Fibroblast of lung (primary cell): ENCODE results near the gene CCDC120. TPM values are rescaled to one million over a fixed set of nuclear protein-coding genes. Genes with fewer than 3 reads are reported as not detected.

Experiments
- DNase-seq, 2 donors: peaks; one replicate each; pipeline versions ENCODE4 v3.0.0 to v3.0.0-alpha.2; 2010; ENCODE audit warnings: low read depth in 2 of 2
- H2AFZ ChIP-seq: 2 replicates; pipeline ENCODE4 v1.5.1; 2012; ENCODE audit warnings: low read length, control low read depth, inconsistent platforms
- H3K27ac ChIP-seq: 2 replicates; pipeline ENCODE4 v1.5.1; 2011; ENCODE audit warnings: low read length, control low read depth; ENCODE audit not compliant: insufficient read depth
- H3K27me3 ChIP-seq: 2 replicates; pipeline ENCODE4 v1.5.1; 2011; ENCODE audit warnings: mild to moderate bottlenecking, low read length; ENCODE audit not compliant: control insufficient read depth, insufficient read depth
- H3K36me3 ChIP-seq: 2 replicates; pipeline ENCODE4 v1.5.1; 2011; ENCODE audit warnings: low read length; ENCODE audit not compliant: control insufficient read depth, insufficient read depth
- H3K4me1 ChIP-seq: 2 replicates; pipeline ENCODE4 v1.5.1; 2011; ENCODE audit warnings: low read length; ENCODE audit not compliant: control insufficient read depth, insufficient read depth; ENCODE audit errors: extremely low read depth
- H3K4me2 ChIP-seq: 2 replicates; pipeline ENCODE4 v1.5.1; 2011; ENCODE audit warnings: low read length, control low read depth; ENCODE audit not compliant: insufficient read depth; ENCODE audit errors: extremely low read depth
- H3K4me3 ChIP-seq, 4 experiments: fragments of 200-600 bp in 1 of 4; sonication (generic) in 1 of 4; replicated peaks in 1 of 4; 2 replicates each; pipeline ENCODE4 v1.5.1; 2011 to 2016; ENCODE audit warnings: low read length in 4 of 4, low read depth in 3 of 4, mild to moderate bottlenecking in 3 of 4, control low read depth in 2 of 4, inconsistent platforms in 1 of 4, mixed read lengths in 1 of 4; ENCODE audit not compliant: insufficient read depth in 1 of 4; ENCODE audit errors: control extremely low read depth in 1 of 4
- H3K79me2 ChIP-seq: 2 replicates; pipeline ENCODE4 v1.5.1; 2012; ENCODE audit warnings: mild to moderate bottlenecking, low read length, inconsistent platforms; ENCODE audit not compliant: control insufficient read depth, insufficient read depth
- H3K9ac ChIP-seq: 2 replicates; pipeline ENCODE4 v1.5.1; 2011; ENCODE audit warnings: mild to moderate bottlenecking, low read length, control low read depth; ENCODE audit not compliant: insufficient read depth
- H3K9me3 ChIP-seq: 2 replicates; pipeline ENCODE4 v1.5.1; 2012; ENCODE audit warnings: low read depth, low read length; ENCODE audit not compliant: control insufficient read depth, insufficient read depth
- H4K20me1 ChIP-seq: 2 replicates; pipeline ENCODE4 v1.5.1; 2011; ENCODE audit warnings: low read length; ENCODE audit not compliant: control insufficient read depth, insufficient read depth; ENCODE audit errors: extremely low read depth
- EZH2 ChIP-seq: IDR thresholded peaks from 2 replicates; pipeline ENCODE4 v1.5.1; 2012; ENCODE audit warnings: low read length, control low read depth, mild to moderate bottlenecking; ENCODE audit errors: missing control alignments
- polyA plus RNA-seq, 2 donors: library from polyadenylated mRNA; depleted of rRNA in 1 of 2; stranded (reverse) in 1 of 2; unstranded in 1 of 2; fragments of >200 nt; gene quantifications; 2 replicates each; pipeline ENCODE4 v1.2.1, GENCODE V29; 2011 to 2012; ENCODE audit warnings: missing spikeins in 1 of 2
- total RNA-seq: library from RNA; depleted of rRNA; stranded (reverse); fragments of >200 nt; gene quantifications from 2 replicates; pipeline ENCODE4 v1.2.1, GENCODE V29; 2014
- TF ChIP-seq, protein P1 (sequence below), 2 donors: IDR thresholded peaks in 1 of 2; conservative IDR thresholded peaks in 1 of 2; 1 replicate in 1 of 2; 2 replicates in 1 of 2; pipeline ENCODE4 v1.5.1; 2011 to 2012; ENCODE audit warnings: low read length in 2 of 2, control low read depth in 1 of 2, inconsistent platforms in 1 of 2, low read depth in 1 of 2, mild to moderate bottlenecking in 1 of 2

CCDC120 gene
- total and polyA plus RNA-seq, 2 donors (not counting 1 experiment from before 2014, with no cell fraction given), result 0.52 to 0.66 TPM

DNA sequence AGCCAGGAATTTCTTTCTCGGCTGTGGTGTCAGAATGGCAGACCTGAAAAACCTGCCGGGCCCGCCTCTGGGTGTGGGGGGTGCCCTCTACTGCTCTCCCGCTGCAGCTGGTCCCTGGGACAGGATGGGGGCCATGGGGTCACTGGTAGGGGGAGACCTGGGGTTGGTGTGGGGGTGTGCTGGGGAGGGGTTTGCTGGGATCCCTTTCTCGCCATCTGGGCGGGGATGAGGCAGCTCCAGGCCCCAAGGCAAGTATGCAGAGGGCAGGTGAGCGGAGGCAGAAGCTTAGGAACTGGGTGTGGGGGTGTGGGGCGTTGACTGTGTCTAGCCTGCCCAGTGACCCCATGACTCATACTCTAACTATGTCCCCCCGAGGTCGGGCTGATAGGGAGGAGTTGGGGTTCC lies 884 bp downstream of the CCDC120 start:
- H3K9me3 ChIP-seq, result no peaks in the 10 kb centered on the region
- no peaks in the 10 kb centered on the region for H3K79me2 ChIP-seq
- H4K20me1 ChIP-seq, result no peaks in the 10 kb centered on the region
- H3K9ac ChIP-seq, result no peak overlapping the region
- TF ChIP-seq EZH2, result no peak
- TF ChIP-seq, protein P1, sequence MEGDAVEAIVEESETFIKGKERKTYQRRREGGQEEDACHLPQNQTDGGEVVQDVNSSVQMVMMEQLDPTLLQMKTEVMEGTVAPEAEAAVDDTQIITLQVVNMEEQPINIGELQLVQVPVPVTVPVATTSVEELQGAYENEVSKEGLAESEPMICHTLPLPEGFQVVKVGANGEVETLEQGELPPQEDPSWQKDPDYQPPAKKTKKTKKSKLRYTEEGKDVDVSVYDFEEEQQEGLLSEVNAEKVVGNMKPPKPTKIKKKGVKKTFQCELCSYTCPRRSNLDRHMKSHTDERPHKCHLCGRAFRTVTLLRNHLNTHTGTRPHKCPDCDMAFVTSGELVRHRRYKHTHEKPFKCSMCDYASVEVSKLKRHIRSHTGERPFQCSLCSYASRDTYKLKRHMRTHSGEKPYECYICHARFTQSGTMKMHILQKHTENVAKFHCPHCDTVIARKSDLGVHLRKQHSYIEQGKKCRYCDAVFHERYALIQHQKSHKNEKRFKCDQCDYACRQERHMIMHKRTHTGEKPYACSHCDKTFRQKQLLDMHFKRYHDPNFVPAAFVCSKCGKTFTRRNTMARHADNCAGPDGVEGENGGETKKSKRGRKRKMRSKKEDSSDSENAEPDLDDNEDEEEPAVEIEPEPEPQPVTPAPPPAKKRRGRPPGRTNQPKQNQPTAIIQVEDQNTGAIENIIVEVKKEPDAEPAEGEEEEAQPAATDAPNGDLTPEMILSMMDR (conservative IDR thresholded peaks at IDR 0.05 in 1 of 2, IDR thresholded peaks at IDR 0.05 in 1 of 2; ENCODE audit: low read depth in 1 of 2, low read length in 2 of 2), result no peak
- H2AFZ ChIP-seq, result no peak overlapping the region
- H3K4me1 ChIP-seq, result no peaks in the 10 kb centered on the region
- no peak overlapping the region for H3K27ac ChIP-seq
- no peak overlapping the region for H3K4me2 ChIP-seq
- no peaks in the 10 kb centered on the region for H3K36me3 ChIP-seq
- no peaks in the 10 kb centered on the region for H3K27me3 ChIP-seq
- H3K4me3 ChIP-seq, result no peak overlapping the region
- DNase-seq, result no peak

DNA sequence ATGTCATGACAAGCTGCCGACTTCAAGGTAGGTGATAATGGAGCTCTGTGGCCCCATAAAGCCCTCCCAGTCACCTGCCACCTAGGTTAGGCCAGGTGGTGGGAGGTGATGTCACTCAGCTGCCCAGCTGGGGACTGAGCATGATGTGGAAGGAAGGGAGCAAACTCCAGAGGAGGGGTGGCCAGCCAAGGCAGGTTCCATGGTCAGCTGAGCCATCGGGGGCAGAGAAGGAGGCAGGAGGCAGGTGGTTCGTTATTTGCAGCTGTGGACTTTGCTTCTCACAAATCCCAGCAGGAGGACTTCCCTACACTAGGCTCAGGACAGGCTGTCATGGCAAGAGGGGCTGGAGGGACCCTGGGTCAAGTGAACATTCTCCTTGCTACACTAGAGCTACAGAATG lies 2.1 kb downstream of the CCDC120 start:
- Histone ChIP-seq H2AFZ (no peak overlapping the region), H3K27ac (no peak overlapping the region), H3K79me2 (no peaks in the 10 kb centered on the region), H4K20me1 (no peaks in the 10 kb centered on the region), H3K4me3 (no peak overlapping the region), H3K4me1 (no peaks in the 10 kb centered on the region), H3K9me3 (no peaks in the 10 kb centered on the region), H3K36me3 (no peaks in the 10 kb centered on the region), H3K27me3 (no peaks in the 10 kb centered on the region), H3K9ac (no peak overlapping the region), H3K4me2 (no peak overlapping the region)
- DNase-seq, result no peak
- TF ChIP-seq EZH2, result no peak
- TF ChIP-seq, protein P1 (conservative IDR thresholded peaks at IDR 0.05 in 1 of 2, IDR thresholded peaks at IDR 0.05 in 1 of 2; ENCODE audit: low read depth in 1 of 2, low read length in 2 of 2), result no peak

DNA sequence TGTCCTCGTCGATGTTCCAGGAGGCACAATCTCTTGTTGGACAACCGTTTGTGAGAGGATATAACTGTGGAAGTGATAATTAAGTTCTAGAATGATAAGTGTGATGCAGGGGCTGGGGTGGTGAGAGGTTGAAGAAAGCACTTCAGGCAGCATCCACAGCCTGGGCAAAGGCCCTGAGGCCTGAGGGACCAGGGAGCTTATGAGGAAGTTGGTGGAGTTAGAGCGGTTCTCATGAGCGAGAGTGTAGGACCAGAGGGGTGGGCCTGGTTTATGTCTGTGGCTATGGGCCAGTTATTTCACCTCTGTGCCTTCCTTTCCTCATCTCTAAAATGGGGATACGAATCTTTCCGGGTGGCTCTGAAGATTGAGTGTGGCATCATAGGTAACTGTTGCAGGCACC lies 2.7 kb downstream of the CCDC120 start:
- Histone ChIP-seq H3K36me3 (no peaks in the 10 kb centered on the region), H3K27ac (no peak overlapping the region), H3K27me3 (no peaks in the 10 kb centered on the region), H3K4me3 (no peak overlapping the region), H2AFZ (no peak overlapping the region), H3K9ac (no peak overlapping the region), H4K20me1 (no peaks in the 10 kb centered on the region), H3K4me1 (no peaks in the 10 kb centered on the region), H3K79me2 (no peaks in the 10 kb centered on the region), H3K4me2 (no peak overlapping the region), H3K9me3 (no peaks in the 10 kb centered on the region)
- no peak for DNase-seq
- no peak for TF ChIP-seq EZH2
- TF ChIP-seq, protein P1 (conservative IDR thresholded peaks at IDR 0.05 in 1 of 2, IDR thresholded peaks at IDR 0.05 in 1 of 2; ENCODE audit: low read depth in 1 of 2, low read length in 2 of 2), result no peak
